H9 (cell line): ENCODE results near the gene GAMT. TPM values are rescaled to one million over a fixed set of nuclear protein-coding genes. Genes with fewer than 3 reads are reported as not detected.

Source experiments
- DNase-seq: peaks from one replicate; pipeline ENCODE4 v3.0.0-alpha.2; 2017
- H2AFZ ChIP-seq: one replicate; pipeline ENCODE4 v1.6.1; 2013; ENCODE audit warnings: mild to moderate bottlenecking, low read length, control low read depth, moderate library complexity
- H2AK5ac ChIP-seq: 2 replicates; pipeline ENCODE4 v1.6.1; 2013; ENCODE audit warnings: low read length, control low read depth, mixed read lengths; ENCODE audit not compliant: insufficient read length
- H2BK120ac ChIP-seq: one replicate; pipeline ENCODE4 v1.6.1; 2013; ENCODE audit warnings: low read depth, mild to moderate bottlenecking, low read length, control low read depth, inconsistent platforms; ENCODE audit not compliant: poor library complexity, severe bottlenecking
- H2BK12ac ChIP-seq: 2 replicates; pipeline ENCODE4 v1.6.1; 2013; ENCODE audit warnings: low read length, control low read depth, mixed read lengths, low read depth; ENCODE audit not compliant: insufficient read length
- H2BK15ac ChIP-seq: 2 replicates; pipeline ENCODE4 v1.6.1; 2013; ENCODE audit warnings: low read depth, low read length, control low read depth
- H2BK20ac ChIP-seq: one replicate; pipeline ENCODE4 v1.6.1; 2013; ENCODE audit warnings: low read depth, mild to moderate bottlenecking, low read length, control low read depth, inconsistent platforms; ENCODE audit not compliant: poor library complexity, severe bottlenecking
- H2BK5ac ChIP-seq: 2 replicates; pipeline ENCODE4 v1.6.1; 2013; ENCODE audit warnings: low read length, control low read depth, mixed read lengths; ENCODE audit not compliant: insufficient read length
- H3K14ac ChIP-seq: 2 replicates; pipeline ENCODE4 v1.6.1; 2013; ENCODE audit warnings: low read length, control low read depth; ENCODE audit not compliant: insufficient read depth
- H3K18ac ChIP-seq: 2 replicates; pipeline ENCODE4 v1.6.1; 2013; ENCODE audit warnings: low read depth, mild to moderate bottlenecking, mixed read lengths, low read length, control low read depth; ENCODE audit not compliant: insufficient read length
- H3K23ac ChIP-seq: 2 replicates; pipeline ENCODE4 v1.6.1; 2013; ENCODE audit warnings: low read length, control low read depth, mixed read lengths, low read depth; ENCODE audit not compliant: insufficient read length
- H3K23me2 ChIP-seq: 2 replicates; pipeline ENCODE4 v1.6.1; 2013; ENCODE audit warnings: low read depth, mild to moderate bottlenecking, mixed read lengths, low read length, control low read depth; ENCODE audit not compliant: insufficient read length, poor library complexity, severe bottlenecking
- H3K27ac ChIP-seq: 2 replicates; pipeline ENCODE4 v1.5.1; 2013; ENCODE audit warnings: low read length, control low read depth, mixed read lengths, low read depth; ENCODE audit not compliant: insufficient read length
- H3K27me3 ChIP-seq: 2 replicates; pipeline ENCODE4 v1.6.1; 2013; ENCODE audit warnings: low read length, control low read depth, inconsistent platforms; ENCODE audit not compliant: insufficient read depth
- H3K4ac ChIP-seq: 2 replicates; pipeline ENCODE4 v1.6.1; 2013; ENCODE audit warnings: low read depth, mild to moderate bottlenecking, control low read depth, inconsistent platforms, low read length, moderate library complexity
- H3K4me1 ChIP-seq: 2 replicates; pipeline ENCODE4 v1.6.1; 2013; ENCODE audit warnings: low read length, control low read depth, inconsistent platforms; ENCODE audit not compliant: insufficient read depth
- H3K4me2 ChIP-seq: 2 replicates; pipeline ENCODE4 v1.6.1; 2013; ENCODE audit warnings: low read length, control low read depth, mixed read lengths; ENCODE audit not compliant: insufficient read length, insufficient read depth
- H3K56ac ChIP-seq: 2 replicates; pipeline ENCODE4 v1.6.1; 2013; ENCODE audit warnings: low read depth, mild to moderate bottlenecking, mixed read lengths, low read length, control low read depth; ENCODE audit not compliant: insufficient read length
- H3K79me1 ChIP-seq: 2 replicates; pipeline ENCODE4 v1.6.1; 2013; ENCODE audit warnings: low read depth, mild to moderate bottlenecking, moderate library complexity, low read length, control low read depth, inconsistent platforms; ENCODE audit not compliant: insufficient read depth, poor library complexity, severe bottlenecking
- H3K79me2 ChIP-seq: 2 replicates; pipeline ENCODE4 v1.6.1; 2013; ENCODE audit warnings: low read length, control low read depth, inconsistent platforms; ENCODE audit not compliant: insufficient read depth
- H3K9ac ChIP-seq: 2 replicates; pipeline ENCODE4 v1.6.1; 2013; ENCODE audit warnings: low read length, control low read depth, mixed read lengths; ENCODE audit not compliant: insufficient read length; ENCODE audit errors: extremely low read depth
- H3K9me3 ChIP-seq: one replicate; pipeline ENCODE4 v1.6.1; 2013; ENCODE audit warnings: low read depth, low read length, inconsistent platforms; ENCODE audit not compliant: control insufficient read depth
- H3T11ph ChIP-seq: one replicate; pipeline ENCODE4 v1.6.1; 2013; ENCODE audit warnings: mild to moderate bottlenecking, low read length, control low read depth, inconsistent platforms
- H4K20me1 ChIP-seq: one replicate; pipeline ENCODE4 v1.6.1; 2013; ENCODE audit not compliant: control insufficient read depth, insufficient read length, insufficient read depth
- H4K5ac ChIP-seq: 2 replicates; pipeline ENCODE4 v1.6.1; 2013; ENCODE audit warnings: low read depth, mild to moderate bottlenecking, mixed read lengths, low read length, control low read depth; ENCODE audit not compliant: insufficient read length
- H4K8ac ChIP-seq: replicated peaks from 2 replicates; pipeline ENCODE4 v1.6.1; 2013; ENCODE audit warnings: low read length, control low read depth, mixed read lengths, low read depth; ENCODE audit not compliant: insufficient read length
- H4K91ac ChIP-seq: 2 replicates; pipeline ENCODE4 v1.6.1; 2013; ENCODE audit warnings: low read depth, mild to moderate bottlenecking, moderate library complexity, mixed read lengths, low read length, control low read depth; ENCODE audit not compliant: insufficient read length
- H3K27ac Mint-ChIP-seq, 3 experiments: 2 replicates in 2 of 3; 3 replicates in 1 of 3; pipeline ENCODE4 v1.8.0; 2020 to 2021; ENCODE audit warnings: mixed read lengths in 3 of 3, mild to moderate bottlenecking in 1 of 3, moderate library complexity in 1 of 3
- H3K27me3 Mint-ChIP-seq: 2 replicates; pipeline ENCODE4 v1.8.0; 2021; ENCODE audit warnings: low read depth, mild to moderate bottlenecking, moderate library complexity, mixed read lengths
- H3K36me3 Mint-ChIP-seq, 3 experiments: 2 replicates in 2 of 3; 3 replicates in 1 of 3; pipeline ENCODE4 v1.8.0; 2020 to 2021; ENCODE audit warnings: low read depth in 3 of 3, mixed read lengths in 3 of 3; ENCODE audit not compliant: insufficient read depth in 1 of 3
- H3K4me1 Mint-ChIP-seq, 2 experiments: 2 replicates each; pipeline ENCODE4 v1.8.0; 2020; ENCODE audit warnings: mixed read lengths in 2 of 2
- H3K4me3 Mint-ChIP-seq, 2 experiments: 2 replicates in 1 of 2; 3 replicates in 1 of 2; pipeline ENCODE4 v1.8.0; 2020 to 2021; ENCODE audit warnings: mild to moderate bottlenecking in 2 of 2, mixed read lengths in 2 of 2, moderate library complexity in 1 of 2
- H3K9me3 Mint-ChIP-seq, 2 experiments: 2 replicates in 1 of 2; 3 replicates in 1 of 2; pipeline ENCODE4 v1.8.0; 2020; ENCODE audit warnings: mild to moderate bottlenecking in 2 of 2, mixed read lengths in 2 of 2, moderate library complexity in 1 of 2
- CTCF ChIP-seq: fragments of 200-600 bp; sonication (generic); conservative IDR thresholded peaks from 3 replicates; pipeline ENCODE4 v1.8.0; 2021; ENCODE audit warnings: antibody characterized with exemption, mild to moderate bottlenecking
- WGBS: extraction: QIAGEN DNeasy Blood & Tissue Kit; methylation state at CpG from one replicate; pipeline ENCODE4 v1.1.7; 2013; ENCODE audit warnings: missing lambda C conversion rate, low lambda C conversion rate, mixed read lengths; ENCODE audit not compliant: insufficient read length; ENCODE audit errors: extremely low coverage; 5-methylcytosine and 5-hydroxymethylcytosine counted together
- total RNA-seq: library from RNA; stranded (reverse); gene quantifications from 2 replicates; pipeline ENCODE4 v1.2.1, GENCODE V29; 2021

GAMT gene
- total RNA-seq, 1 experiment from 2014 or later: 26.6 TPM

GRCh38 chr19:1396768-1397679 lies 4.3 kb downstream of the GAMT start:
- Histone ChIP-seq H3K4ac (no peak overlapping the region), H3K23me2 (no peaks in the 10 kb centered on the region), H2BK15ac (no peak overlapping the region), H3K14ac (no peak overlapping the region), H3K23ac (no peak overlapping the region), H3K4me1 (no peaks in the 10 kb centered on the region), H4K91ac (no peak overlapping the region), H3K79me2 (no peaks in the 10 kb centered on the region), H4K5ac (no peak overlapping the region), H3K4me2 (no peak overlapping the region), H2BK12ac (no peak overlapping the region), H3K79me1 (no peaks in the 10 kb centered on the region), H3K18ac (no peak overlapping the region), H3K56ac (no peak overlapping the region), H3K9me3 (no peaks in the 10 kb centered on the region), H2BK120ac (no peak overlapping the region), H4K8ac (no peak overlapping the region), H2BK5ac (no peak overlapping the region), H3T11ph (no peak overlapping the region), H2AFZ (no peak overlapping the region), H3K27me3 (no peaks in the 10 kb centered on the region), H3K27ac (no peak overlapping the region), H4K20me1 (no peaks in the 10 kb centered on the region), H3K9ac (no peak overlapping the region), H2AK5ac (no peak overlapping the region), H2BK20ac (no peak overlapping the region)
- Mint-ChIP-seq H3K9me3 (no peaks in the 10 kb centered on the region), H3K36me3 (peaks cover 4 to 18% (median 15%) of the 10 kb centered on the region in 3 experiments; a peak in 6 of 7 replicates), H3K4me1 (peaks cover 0 to 6% of the 10 kb centered on the region in 2 experiments; a peak in 2 of 4 replicates), H3K4me3 (no peak overlapping the region; a peak in 1 of 5 replicates), H3K27ac (no peak overlapping the region), H3K27me3 (peaks cover 4% of the 10 kb centered on the region)
- no peak for DNase-seq
- no CpG with 5 or more reads among the region's 42 CpGs for WGBS
- TF ChIP-seq CTCF: no peak
